ENCODE results near the gene COL4A3.

The COL4A3 gene

GRCh38 chr2:227324995-227325838, 160.8 kb downstream of the COL4A3 start, which contains the start of gene MFF:
TSS of gene MFF (plus strand) at chr2:227325251. CDS start at chr2:227330666, 5,415 bp downstream.
- H3K9ac ChIP-seq (ENCODE audit: low read depth in 1 of 2, low read length in 2 of 2) = peak within 1 kb of the TSS; percentile 86 to 90
- H3K4me1 ChIP-seq (ENCODE audit: control insufficient read depth in 1 of 2, insufficient read depth in 2 of 2, low read length in 2 of 2) = peaks cover 24 to 25% of the 10 kb centered on the region in 2 donors
- H3K36me3 ChIP-seq (ENCODE audit: control insufficient read depth in 1 of 2, insufficient read depth in 2 of 2, low read length in 2 of 2) = peaks cover under 1 to 4% of the 10 kb centered on the region in 2 donors
- H3K27ac ChIP-seq (ENCODE audit: low read depth, low read length) = peak within 1 kb of the TSS; percentile 72
- peak within 1 kb of the TSS; percentile 91 to 92 for H3K4me3 ChIP-seq (ENCODE audit: low read depth in 1 of 2, low read length in 2 of 2)
- no peaks in the 10 kb centered on the region for H3K9me3 ChIP-seq (ENCODE audit: control insufficient read depth in 1 of 2, low read length in 2 of 2)
- H3K27me3 ChIP-seq (ENCODE audit: control insufficient read depth in 1 of 2, insufficient read depth in 2 of 2, low read length in 2 of 2) = no peaks in the 10 kb centered on the region

DNA sequence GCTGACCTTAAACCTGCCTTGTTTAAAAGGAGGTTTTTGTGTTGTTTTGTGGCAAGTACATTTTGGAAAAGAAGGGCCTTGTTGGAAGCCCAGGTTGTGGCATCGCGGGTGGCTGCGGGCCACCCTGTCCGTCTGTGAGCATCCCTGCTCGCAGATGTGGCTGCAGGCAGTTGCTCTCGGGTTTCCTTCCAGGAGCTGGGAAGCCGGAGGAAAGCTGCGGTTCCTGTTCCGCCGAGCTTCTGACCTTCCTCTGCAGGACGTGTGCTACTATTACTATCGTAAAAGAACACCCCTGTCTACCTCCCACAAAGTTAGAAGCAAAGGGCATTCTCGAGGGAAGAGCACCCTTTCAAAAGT, 161.4 kb downstream of the COL4A3 start:
- Histone ChIP-seq H3K36me3 (ENCODE audit: control insufficient read depth in 1 of 2, insufficient read depth in 2 of 2, low read length in 2 of 2) (peaks cover 5 to 9% of the 10 kb centered on the region in 2 donors), H3K27ac (ENCODE audit: low read depth, low read length) (peak overlapping the region; percentile 46), H3K4me3 (ENCODE audit: low read depth in 1 of 2, low read length in 2 of 2) (peak overlapping the region; percentile 91 to 92), H3K9ac (ENCODE audit: low read depth in 1 of 2, low read length in 2 of 2) (peak overlapping the region; percentile 86 to 90), H3K27me3 (ENCODE audit: control insufficient read depth in 1 of 2, insufficient read depth in 2 of 2, low read length in 2 of 2) (no peaks in the 10 kb centered on the region), H3K9me3 (ENCODE audit: control insufficient read depth in 1 of 2, low read length in 2 of 2) (no peaks in the 10 kb centered on the region), H3K4me1 (ENCODE audit: control insufficient read depth in 1 of 2, insufficient read depth in 2 of 2, low read length in 2 of 2) (peaks cover 24 to 25% of the 10 kb centered on the region in 2 donors)

DNA sequence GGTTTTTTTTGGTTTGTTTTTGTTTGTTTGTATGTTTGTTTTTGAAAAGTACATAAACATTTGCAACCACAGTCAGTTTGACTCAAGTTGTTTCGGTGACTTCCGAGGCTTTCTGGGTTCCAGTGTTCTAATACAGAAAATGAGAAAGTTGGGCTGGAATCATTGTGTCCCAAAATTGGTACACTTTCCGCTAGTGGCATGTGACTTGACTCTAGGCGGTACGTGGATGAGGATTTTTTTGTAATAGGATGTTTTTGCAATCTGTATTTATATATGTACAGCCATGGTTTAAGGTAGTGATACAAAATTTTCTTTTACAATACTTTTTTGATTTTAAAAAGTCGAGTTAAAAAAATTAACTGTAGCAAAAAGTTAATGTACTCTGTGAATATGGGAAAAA, 162.4 kb downstream of the COL4A3 start:
- Histone ChIP-seq H3K27ac (ENCODE audit: low read depth, low read length) (no peak overlapping the region), H3K9ac (ENCODE audit: low read depth in 1 of 2, low read length in 2 of 2) (no peak overlapping the region), H3K27me3 (ENCODE audit: control insufficient read depth in 1 of 2, insufficient read depth in 2 of 2, low read length in 2 of 2) (no peaks in the 10 kb centered on the region), H3K9me3 (ENCODE audit: control insufficient read depth in 1 of 2, low read length in 2 of 2) (no peaks in the 10 kb centered on the region), H3K4me1 (ENCODE audit: control insufficient read depth in 1 of 2, insufficient read depth in 2 of 2, low read length in 2 of 2) (peaks cover 24 to 25% of the 10 kb centered on the region in 2 donors), H3K4me3 (ENCODE audit: low read depth in 1 of 2, low read length in 2 of 2) (peak overlapping the region in 1 of 2 donors; percentile 92), H3K36me3 (ENCODE audit: control insufficient read depth in 1 of 2, insufficient read depth in 2 of 2, low read length in 2 of 2) (peaks cover 10 to 16% of the 10 kb centered on the region in 2 donors)

DNA sequence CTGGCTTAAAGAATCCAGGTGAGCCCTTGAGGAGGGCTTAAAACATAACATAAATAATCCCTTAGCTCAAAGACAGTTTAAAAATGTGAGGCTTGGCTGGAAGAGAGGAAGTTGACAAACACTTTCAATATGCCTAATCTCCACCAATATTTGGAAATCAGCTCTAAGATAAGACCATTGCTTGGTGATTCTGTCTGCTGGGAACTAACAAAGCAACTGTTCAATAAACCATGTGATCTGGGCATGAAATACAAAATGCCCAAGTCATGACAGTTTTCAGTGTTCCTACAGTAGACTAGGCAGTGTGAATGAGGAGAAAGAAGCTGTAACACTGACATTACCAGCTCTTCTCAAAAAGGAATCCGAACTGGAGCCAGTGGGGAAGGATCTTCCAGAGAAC, 171.3 kb downstream of the COL4A3 start:
- Histone ChIP-seq H3K9ac (ENCODE audit: low read depth in 1 of 2, low read length in 2 of 2) (no peak overlapping the region), H3K36me3 (ENCODE audit: control insufficient read depth in 1 of 2, insufficient read depth in 2 of 2, low read length in 2 of 2) (peaks cover 17 to 55% of the 10 kb centered on the region in 2 donors), H3K27me3 (ENCODE audit: control insufficient read depth in 1 of 2, insufficient read depth in 2 of 2, low read length in 2 of 2) (no peaks in the 10 kb centered on the region), H3K4me1 (ENCODE audit: control insufficient read depth in 1 of 2, insufficient read depth in 2 of 2, low read length in 2 of 2) (no peaks in the 10 kb centered on the region), H3K9me3 (ENCODE audit: control insufficient read depth in 1 of 2, low read length in 2 of 2) (no peaks in the 10 kb centered on the region), H3K27ac (ENCODE audit: low read depth, low read length) (no peak overlapping the region), H3K4me3 (ENCODE audit: low read depth in 1 of 2, low read length in 2 of 2) (no peak overlapping the region)

DNA sequence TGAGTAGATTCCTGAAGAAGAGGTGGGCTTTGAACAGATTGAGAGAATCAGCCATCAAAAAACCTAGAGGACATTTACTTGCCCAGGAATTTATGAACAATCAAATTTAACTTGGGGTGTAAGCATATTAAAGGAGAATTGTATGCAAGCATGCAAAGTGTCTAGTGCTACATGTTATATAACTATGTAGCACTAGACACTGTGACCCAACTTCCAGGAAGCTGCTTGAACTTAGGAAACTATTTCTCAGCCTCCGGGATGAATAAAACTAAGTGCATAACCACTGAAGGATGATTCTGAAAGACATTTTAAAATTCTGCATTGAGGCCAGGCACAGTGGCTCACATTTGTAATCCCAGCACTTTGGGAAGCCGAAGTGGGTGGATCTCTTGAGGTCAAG, 173.0 kb downstream of the COL4A3 start:
- H3K9me3 ChIP-seq (ENCODE audit: control insufficient read depth in 1 of 2, low read length in 2 of 2) = no peaks in the 10 kb centered on the region
- no peaks in the 10 kb centered on the region for H3K27me3 ChIP-seq (ENCODE audit: control insufficient read depth in 1 of 2, insufficient read depth in 2 of 2, low read length in 2 of 2)
- H3K4me1 ChIP-seq (ENCODE audit: control insufficient read depth in 1 of 2, insufficient read depth in 2 of 2, low read length in 2 of 2) = no peaks in the 10 kb centered on the region
- H3K9ac ChIP-seq (ENCODE audit: low read depth in 1 of 2, low read length in 2 of 2) = no peak overlapping the region
- H3K27ac ChIP-seq (ENCODE audit: low read depth, low read length) = no peak overlapping the region
- peaks cover 8 to 49% of the 10 kb centered on the region in 2 donors for H3K36me3 ChIP-seq (ENCODE audit: control insufficient read depth in 1 of 2, insufficient read depth in 2 of 2, low read length in 2 of 2)
- H3K4me3 ChIP-seq (ENCODE audit: low read depth in 1 of 2, low read length in 2 of 2) = no peak overlapping the region

DNA sequence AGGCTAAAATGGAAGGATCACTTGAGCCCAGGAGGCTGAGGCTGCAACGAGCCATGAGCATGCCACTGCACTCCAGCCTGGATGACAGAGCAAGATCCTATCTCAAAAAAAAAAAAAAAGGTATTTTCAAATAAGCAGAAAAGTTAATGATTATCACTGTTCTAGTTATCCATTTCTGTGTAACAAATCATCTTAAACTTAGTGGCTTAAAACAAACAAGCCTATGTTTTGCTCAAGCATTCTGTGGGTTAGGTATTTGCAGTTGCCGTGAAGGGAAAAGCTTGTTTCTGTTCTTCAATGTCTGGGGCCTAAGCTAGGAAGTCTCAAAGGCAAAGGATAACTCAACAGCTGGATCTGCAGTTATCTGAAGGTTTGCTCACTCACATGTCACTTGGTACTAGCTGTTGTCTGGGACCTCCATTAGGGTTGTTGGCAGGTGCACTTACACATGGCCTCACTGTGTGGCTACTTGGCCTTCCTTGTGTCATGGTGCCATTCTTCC, 174.7 kb downstream of the COL4A3 start:
- Histone ChIP-seq H3K4me1 (ENCODE audit: control insufficient read depth in 1 of 2, insufficient read depth in 2 of 2, low read length in 2 of 2) (no peaks in the 10 kb centered on the region), H3K36me3 (ENCODE audit: control insufficient read depth in 1 of 2, insufficient read depth in 2 of 2, low read length in 2 of 2) (peaks cover 8 to 44% of the 10 kb centered on the region in 2 donors), H3K4me3 (ENCODE audit: low read depth in 1 of 2, low read length in 2 of 2) (no peak overlapping the region), H3K27me3 (ENCODE audit: control insufficient read depth in 1 of 2, insufficient read depth in 2 of 2, low read length in 2 of 2) (no peaks in the 10 kb centered on the region), H3K27ac (ENCODE audit: low read depth, low read length) (no peak overlapping the region), H3K9ac (ENCODE audit: low read depth in 1 of 2, low read length in 2 of 2) (no peak overlapping the region), H3K9me3 (ENCODE audit: control insufficient read depth in 1 of 2, low read length in 2 of 2) (no peaks in the 10 kb centered on the region)

GRCh38 chr2:227340106-227340505, 175.7 kb downstream of the COL4A3 start:
- H3K36me3 ChIP-seq (ENCODE audit: control insufficient read depth in 1 of 2, insufficient read depth in 2 of 2, low read length in 2 of 2) = peaks cover 3 to 35% of the 10 kb centered on the region in 2 donors
- H3K9me3 ChIP-seq (ENCODE audit: control insufficient read depth in 1 of 2, low read length in 2 of 2) = no peaks in the 10 kb centered on the region
- no peak overlapping the region for H3K27ac ChIP-seq (ENCODE audit: low read depth, low read length)
- H3K4me3 ChIP-seq (ENCODE audit: low read depth in 1 of 2, low read length in 2 of 2) = no peak overlapping the region
- H3K9ac ChIP-seq (ENCODE audit: low read depth in 1 of 2, low read length in 2 of 2) = no peak overlapping the region
- no peaks in the 10 kb centered on the region for H3K4me1 ChIP-seq (ENCODE audit: control insufficient read depth in 1 of 2, insufficient read depth in 2 of 2, low read length in 2 of 2)
- H3K27me3 ChIP-seq (ENCODE audit: control insufficient read depth in 1 of 2, insufficient read depth in 2 of 2, low read length in 2 of 2) = no peaks in the 10 kb centered on the region

- no peak overlapping the region for H3K4me3 ChIP-seq (ENCODE audit: low read depth in 1 of 2, low read length in 2 of 2)
- H3K4me1 ChIP-seq (ENCODE audit: control insufficient read depth in 1 of 2, insufficient read depth in 2 of 2, low read length in 2 of 2) = no peaks in the 10 kb centered on the region
- no peak overlapping the region for H3K27ac ChIP-seq (ENCODE audit: low read depth, low read length)
- H3K9me3 ChIP-seq (ENCODE audit: control insufficient read depth in 1 of 2, low read length in 2 of 2) = no peaks in the 10 kb centered on the region
- H3K27me3 ChIP-seq (ENCODE audit: control insufficient read depth in 1 of 2, insufficient read depth in 2 of 2, low read length in 2 of 2) = no peaks in the 10 kb centered on the region
- H3K36me3 ChIP-seq (ENCODE audit: control insufficient read depth in 1 of 2, insufficient read depth in 2 of 2, low read length in 2 of 2) = peaks cover 3 to 21% of the 10 kb centered on the region in 2 donors
- no peak overlapping the region for H3K9ac ChIP-seq (ENCODE audit: low read depth in 1 of 2, low read length in 2 of 2)
Measured at GRCh38 chr2:227341553-227341952, 177.1 kb downstream of the COL4A3 start.

DNA sequence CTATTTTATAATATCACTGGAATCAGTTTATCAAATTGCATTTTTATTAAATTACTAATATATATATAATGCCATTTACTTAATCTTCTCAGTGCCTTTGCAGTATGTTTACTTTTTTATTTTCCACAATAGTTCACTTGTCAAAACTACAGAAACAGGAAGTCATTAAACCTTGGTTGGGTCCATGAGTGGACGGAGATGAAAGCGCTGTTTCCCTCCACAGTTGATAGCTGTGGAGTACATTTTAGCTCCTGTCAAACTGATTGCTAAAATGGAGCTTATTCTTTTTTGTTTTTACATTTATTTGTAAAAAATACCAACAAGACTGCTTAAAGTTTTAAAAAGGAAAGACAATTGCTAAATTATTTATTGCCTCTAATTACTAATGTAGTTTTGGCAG, 179.8 kb downstream of the COL4A3 start:
- H3K9ac ChIP-seq (ENCODE audit: low read depth in 1 of 2, low read length in 2 of 2) = no peak overlapping the region
- no peak overlapping the region for H3K27ac ChIP-seq (ENCODE audit: low read depth, low read length)
- H3K4me3 ChIP-seq (ENCODE audit: low read depth in 1 of 2, low read length in 2 of 2) = no peak overlapping the region
- no peaks in the 10 kb centered on the region for H3K4me1 ChIP-seq (ENCODE audit: control insufficient read depth in 1 of 2, insufficient read depth in 2 of 2, low read length in 2 of 2)
- H3K36me3 ChIP-seq (ENCODE audit: control insufficient read depth in 1 of 2, insufficient read depth in 2 of 2, low read length in 2 of 2) = peaks cover 11 to 25% of the 10 kb centered on the region in 2 donors
- H3K27me3 ChIP-seq (ENCODE audit: control insufficient read depth in 1 of 2, insufficient read depth in 2 of 2, low read length in 2 of 2) = no peaks in the 10 kb centered on the region
- H3K9me3 ChIP-seq (ENCODE audit: control insufficient read depth in 1 of 2, low read length in 2 of 2) = no peaks in the 10 kb centered on the region

GRCh38 chr2:227347117-227347516, 182.7 kb downstream of the COL4A3 start:
- no peaks in the 10 kb centered on the region for H3K27me3 ChIP-seq (ENCODE audit: control insufficient read depth in 1 of 2, insufficient read depth in 2 of 2, low read length in 2 of 2)
- H3K4me1 ChIP-seq (ENCODE audit: control insufficient read depth in 1 of 2, insufficient read depth in 2 of 2, low read length in 2 of 2) = no peaks in the 10 kb centered on the region
- no peak overlapping the region for H3K9ac ChIP-seq (ENCODE audit: low read depth in 1 of 2, low read length in 2 of 2)
- H3K36me3 ChIP-seq (ENCODE audit: control insufficient read depth in 1 of 2, insufficient read depth in 2 of 2, low read length in 2 of 2) = peaks cover 14 to 33% of the 10 kb centered on the region in 2 donors
- H3K4me3 ChIP-seq (ENCODE audit: low read depth in 1 of 2, low read length in 2 of 2) = no peak overlapping the region
- H3K9me3 ChIP-seq (ENCODE audit: control insufficient read depth in 1 of 2, low read length in 2 of 2) = no peaks in the 10 kb centered on the region
- H3K27ac ChIP-seq (ENCODE audit: low read depth, low read length) = no peak overlapping the region

Data from duodenal mucosa (tissue), 2 donors.